ENCODE measurements around the gene TAF3.

- TF ChIP-seq CTCF (IDR thresholded peaks at IDR 0.05) = no peak
- no peak for TF ChIP-seq POLR2A (IDR thresholded peaks at IDR 0.05)
Measured at GRCh38 chr10:7773845-7774801, 44.2 kb upstream of the TAF3 start.
